Fibroblast of lung (primary cell): ENCODE results near the gene URB2.

Source experiments
- EZH2 ChIP-seq: IDR thresholded peaks from 2 replicates; pipeline ENCODE4 v1.5.1; 2012; ENCODE audit warnings: low read length, control low read depth, mild to moderate bottlenecking; ENCODE audit errors: missing control alignments
- TF ChIP-seq, protein P1 (sequence below), 2 donors: IDR thresholded peaks in 1 of 2; conservative IDR thresholded peaks in 1 of 2; 1 replicate in 1 of 2; 2 replicates in 1 of 2; pipeline ENCODE4 v1.5.1; 2011 to 2012; ENCODE audit warnings: low read length in 2 of 2, control low read depth in 1 of 2, inconsistent platforms in 1 of 2, low read depth in 1 of 2, mild to moderate bottlenecking in 1 of 2

DNA sequence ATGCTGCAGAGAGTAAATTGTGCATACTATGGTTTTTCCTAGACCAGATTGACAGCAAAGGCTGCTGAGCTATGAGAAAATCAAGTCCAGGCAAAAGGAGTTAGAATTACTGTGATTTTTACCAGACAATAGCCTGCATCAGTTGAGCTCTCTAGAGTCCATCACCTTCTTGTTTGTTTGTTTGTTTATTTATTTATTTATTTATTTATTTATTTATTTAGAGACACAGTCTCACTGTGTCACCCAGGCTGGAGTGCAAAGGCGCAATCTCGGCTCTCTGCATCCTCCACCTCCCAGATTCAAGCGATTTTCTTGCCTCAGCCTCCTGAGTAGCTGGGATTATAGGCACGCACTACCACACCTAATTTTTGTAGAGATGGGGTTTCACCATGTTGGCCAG is 43.3 kb upstream of the URB2 start:
- TF ChIP-seq, protein P1, sequence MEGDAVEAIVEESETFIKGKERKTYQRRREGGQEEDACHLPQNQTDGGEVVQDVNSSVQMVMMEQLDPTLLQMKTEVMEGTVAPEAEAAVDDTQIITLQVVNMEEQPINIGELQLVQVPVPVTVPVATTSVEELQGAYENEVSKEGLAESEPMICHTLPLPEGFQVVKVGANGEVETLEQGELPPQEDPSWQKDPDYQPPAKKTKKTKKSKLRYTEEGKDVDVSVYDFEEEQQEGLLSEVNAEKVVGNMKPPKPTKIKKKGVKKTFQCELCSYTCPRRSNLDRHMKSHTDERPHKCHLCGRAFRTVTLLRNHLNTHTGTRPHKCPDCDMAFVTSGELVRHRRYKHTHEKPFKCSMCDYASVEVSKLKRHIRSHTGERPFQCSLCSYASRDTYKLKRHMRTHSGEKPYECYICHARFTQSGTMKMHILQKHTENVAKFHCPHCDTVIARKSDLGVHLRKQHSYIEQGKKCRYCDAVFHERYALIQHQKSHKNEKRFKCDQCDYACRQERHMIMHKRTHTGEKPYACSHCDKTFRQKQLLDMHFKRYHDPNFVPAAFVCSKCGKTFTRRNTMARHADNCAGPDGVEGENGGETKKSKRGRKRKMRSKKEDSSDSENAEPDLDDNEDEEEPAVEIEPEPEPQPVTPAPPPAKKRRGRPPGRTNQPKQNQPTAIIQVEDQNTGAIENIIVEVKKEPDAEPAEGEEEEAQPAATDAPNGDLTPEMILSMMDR (conservative IDR thresholded peaks at IDR 0.05 in 1 of 2, IDR thresholded peaks at IDR 0.05 in 1 of 2; ENCODE audit: low read depth in 1 of 2, low read length in 2 of 2): no peak
- no peak for TF ChIP-seq EZH2
